Breast epithelium (tissue), 4 donors: ENCODE measurements around the gene FLVCR1. TPM values are rescaled to one million over a fixed set of nuclear protein-coding genes. Genes with fewer than 3 reads are reported as not detected.

Source experiments
- DNase-seq, 2 donors: peaks; one replicate each; pipeline ENCODE4 v3.0.0-alpha.2; 2019; ENCODE audit warnings: low spot score in 2 of 2
- H3K27ac ChIP-seq, 2 donors: fragments of 200-600 bp; sonication (generic) in 1 of 2; one replicate each; pipeline ENCODE4 v1.5.1; 2016 to 2019; ENCODE audit warnings: mild to moderate bottlenecking in 1 of 2
- H3K27me3 ChIP-seq, 2 donors: fragments of 200-600 bp; sonication (generic) in 1 of 2; one replicate each; pipeline versions ENCODE4 v1.5.1 to v1.6.0; 2017 to 2019; ENCODE audit warnings: control low read depth in 1 of 2, mild to moderate bottlenecking in 1 of 2
- H3K36me3 ChIP-seq: fragments of 200-600 bp; one replicate; pipeline ENCODE4 v1.5.1; 2019
- H3K4me1 ChIP-seq, 2 donors: fragments of 200-600 bp; sonication (generic); one replicate each; pipeline ENCODE4 v1.5.1; 2016 to 2019; ENCODE audit warnings: control low read depth in 1 of 2
- H3K4me3 ChIP-seq, 3 donors: fragments of 200-600 bp; sonication (generic); 1 replicate in 2 of 3; 2 replicates in 1 of 3; pipeline ENCODE4 v1.5.1; 2016 to 2019; ENCODE audit warnings: mild to moderate bottlenecking in 3 of 3, moderate library complexity in 2 of 3
- H3K9me3 ChIP-seq, 2 donors: fragments of 200-600 bp; sonication (generic) in 1 of 2; one replicate each; pipeline ENCODE4 v1.5.1; 2016 to 2019; ENCODE audit warnings: control low read depth in 1 of 2
- POLR2A ChIP-seq: fragments of 450-650 bp; IDR thresholded peaks from one replicate; pipeline ENCODE4 v1.6.1; 2016; ENCODE audit warnings: antibody characterized with exemption, mild to moderate bottlenecking, moderate library complexity
- POLR2AphosphoS5 ChIP-seq, 3 donors: sonication (generic); formaldehyde crosslinking; IDR thresholded peaks; one replicate each; pipeline ENCODE4 v1.6.1; 2017; ENCODE audit warnings: antibody characterized with exemption in 3 of 3
- intact Hi-C: fragments of 100-400 bp; cut with DNase I; formaldehyde crosslinking; loops from one replicate; pipeline ENCODE4 v1.15.1; 2023; ENCODE audit warnings: low total_unique reads
- total RNA-seq, 3 donors: library from RNA; depleted of rRNA; stranded (reverse); fragments of >200 nt; gene quantifications; one replicate each; pipeline ENCODE4 v1.1.0, GENCODE V29; 2016
- TF ChIP-seq, protein P1 (sequence below), 3 donors: fragments of 450-650 bp; IDR thresholded peaks; one replicate each; pipeline ENCODE4 v1.5.1; 2016 to 2017; ENCODE audit warnings: antibody characterized with exemption in 3 of 3, mild to moderate bottlenecking in 3 of 3, moderate library complexity in 3 of 3

Gene FLVCR1
- total RNA-seq, 3 donors from 2014 or later: 4.0 to 7.9 (median 6.1) TPM

DNA sequence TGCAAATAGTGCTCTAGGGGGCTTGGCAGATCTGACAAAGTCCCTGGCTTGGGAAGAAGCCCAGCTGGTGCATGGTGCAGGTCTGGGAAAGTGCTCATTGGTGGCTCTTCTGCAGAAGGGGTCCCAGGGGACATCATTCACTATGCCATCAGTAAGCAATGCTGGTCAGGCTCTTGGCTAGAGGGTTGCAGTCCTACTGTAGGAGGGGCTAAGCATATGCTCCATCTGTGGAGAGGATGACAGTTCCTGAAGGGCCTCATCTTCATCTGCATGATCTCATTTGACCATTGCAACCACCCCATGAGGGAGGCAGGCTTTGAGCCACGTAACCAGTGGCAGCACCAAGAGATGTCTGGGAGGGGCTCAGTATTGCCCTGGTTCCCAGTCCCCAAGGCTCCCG, 60.7 kb downstream of the FLVCR1 start:
- Histone ChIP-seq H3K4me3 (no peak overlapping the region), H3K36me3 (no peaks in the 10 kb centered on the region), H3K27me3 (no peaks in the 10 kb centered on the region), H3K9me3 (no peaks in the 10 kb centered on the region), H3K4me1 (no peaks in the 10 kb centered on the region), H3K27ac (no peak overlapping the region)
- DNase-seq: no peak
- intact Hi-C loops: no loop called here
- TF ChIP-seq POLR2A: no peak
- no peak for TF ChIP-seq POLR2AphosphoS5 (IDR thresholded peaks at IDR 0.05)
- TF ChIP-seq, protein P1, sequence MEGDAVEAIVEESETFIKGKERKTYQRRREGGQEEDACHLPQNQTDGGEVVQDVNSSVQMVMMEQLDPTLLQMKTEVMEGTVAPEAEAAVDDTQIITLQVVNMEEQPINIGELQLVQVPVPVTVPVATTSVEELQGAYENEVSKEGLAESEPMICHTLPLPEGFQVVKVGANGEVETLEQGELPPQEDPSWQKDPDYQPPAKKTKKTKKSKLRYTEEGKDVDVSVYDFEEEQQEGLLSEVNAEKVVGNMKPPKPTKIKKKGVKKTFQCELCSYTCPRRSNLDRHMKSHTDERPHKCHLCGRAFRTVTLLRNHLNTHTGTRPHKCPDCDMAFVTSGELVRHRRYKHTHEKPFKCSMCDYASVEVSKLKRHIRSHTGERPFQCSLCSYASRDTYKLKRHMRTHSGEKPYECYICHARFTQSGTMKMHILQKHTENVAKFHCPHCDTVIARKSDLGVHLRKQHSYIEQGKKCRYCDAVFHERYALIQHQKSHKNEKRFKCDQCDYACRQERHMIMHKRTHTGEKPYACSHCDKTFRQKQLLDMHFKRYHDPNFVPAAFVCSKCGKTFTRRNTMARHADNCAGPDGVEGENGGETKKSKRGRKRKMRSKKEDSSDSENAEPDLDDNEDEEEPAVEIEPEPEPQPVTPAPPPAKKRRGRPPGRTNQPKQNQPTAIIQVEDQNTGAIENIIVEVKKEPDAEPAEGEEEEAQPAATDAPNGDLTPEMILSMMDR (IDR thresholded peaks at IDR 0.05): no peak

- no peak for TF ChIP-seq POLR2A
- TF ChIP-seq, protein P1 (IDR thresholded peaks at IDR 0.05): no peak
- TF ChIP-seq POLR2AphosphoS5 (IDR thresholded peaks at IDR 0.05): no peak
- no peak overlapping the region for H3K27ac ChIP-seq
- H3K4me1 ChIP-seq: no peaks in the 10 kb centered on the region
- H3K4me3 ChIP-seq: no peak overlapping the region
- H3K9me3 ChIP-seq: no peaks in the 10 kb centered on the region
- no peaks in the 10 kb centered on the region for H3K36me3 ChIP-seq
- no peak for DNase-seq
- H3K27me3 ChIP-seq: no peaks in the 10 kb centered on the region
- intact Hi-C loops: no loop called here
Measured at GRCh38 chr1:212920246-212920645, 62.2 kb downstream of the FLVCR1 start.

- TF ChIP-seq, protein P1 (IDR thresholded peaks at IDR 0.05): no peak
- TF ChIP-seq POLR2A (no peak), POLR2AphosphoS5 (IDR thresholded peaks at IDR 0.05) (no peak)
- Histone ChIP-seq H3K27ac (no peak overlapping the region), H3K4me3 (no peak overlapping the region), H3K36me3 (no peaks in the 10 kb centered on the region), H3K27me3 (no peaks in the 10 kb centered on the region), H3K9me3 (no peaks in the 10 kb centered on the region), H3K4me1 (no peaks in the 10 kb centered on the region)
- intact Hi-C loops: no loop called here
- no peak for DNase-seq
Measured at GRCh38 chr1:212920896-212921295, 62.8 kb downstream of the FLVCR1 start.

GRCh38 chr1:212922016-212922415, 63.9 kb downstream of the FLVCR1 start:
- Histone ChIP-seq H3K4me3 (no peak overlapping the region), H3K9me3 (no peaks in the 10 kb centered on the region), H3K27ac (no peak overlapping the region), H3K4me1 (no peaks in the 10 kb centered on the region), H3K36me3 (no peaks in the 10 kb centered on the region), H3K27me3 (no peaks in the 10 kb centered on the region)
- no peak for DNase-seq
- TF ChIP-seq, protein P1 (IDR thresholded peaks at IDR 0.05): no peak
- TF ChIP-seq POLR2AphosphoS5 (IDR thresholded peaks at IDR 0.05): no peak
- TF ChIP-seq POLR2A: no peak
- intact Hi-C loops: no loop called here

DNA sequence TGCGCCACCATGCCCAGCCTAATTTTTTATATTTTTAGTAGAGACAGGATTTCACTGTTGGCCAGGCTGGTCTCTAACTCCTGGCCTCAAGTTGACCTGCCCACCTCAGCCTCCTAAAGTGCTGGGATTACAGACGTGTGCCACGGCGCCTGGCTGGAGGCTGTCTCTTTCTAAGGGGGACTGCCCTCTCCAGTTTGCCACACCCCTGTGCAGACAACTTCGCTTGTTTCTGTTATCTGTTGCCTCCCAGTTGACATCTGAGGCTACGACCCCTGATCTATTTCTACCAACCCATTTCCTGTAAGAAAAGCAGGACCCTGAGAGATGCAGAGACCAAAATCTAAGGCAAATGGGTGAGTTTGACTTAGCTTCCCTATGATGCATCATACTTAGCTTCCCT, 68.3 kb downstream of the FLVCR1 start:
- H3K4me1 ChIP-seq: no peaks in the 10 kb centered on the region
- H3K9me3 ChIP-seq: no peaks in the 10 kb centered on the region
- no peak for DNase-seq
- no peak for TF ChIP-seq POLR2A
- TF ChIP-seq, protein P1 (IDR thresholded peaks at IDR 0.05): no peak
- no peak for TF ChIP-seq POLR2AphosphoS5 (IDR thresholded peaks at IDR 0.05)
- no peaks in the 10 kb centered on the region for H3K36me3 ChIP-seq
- H3K27me3 ChIP-seq: no peaks in the 10 kb centered on the region
- H3K4me3 ChIP-seq: no peak overlapping the region
- H3K27ac ChIP-seq: no peak overlapping the region
- intact Hi-C loops: no loop called here
